ENCODE results near the gene PIK3C2B.

PIK3C2B gene

DNA sequence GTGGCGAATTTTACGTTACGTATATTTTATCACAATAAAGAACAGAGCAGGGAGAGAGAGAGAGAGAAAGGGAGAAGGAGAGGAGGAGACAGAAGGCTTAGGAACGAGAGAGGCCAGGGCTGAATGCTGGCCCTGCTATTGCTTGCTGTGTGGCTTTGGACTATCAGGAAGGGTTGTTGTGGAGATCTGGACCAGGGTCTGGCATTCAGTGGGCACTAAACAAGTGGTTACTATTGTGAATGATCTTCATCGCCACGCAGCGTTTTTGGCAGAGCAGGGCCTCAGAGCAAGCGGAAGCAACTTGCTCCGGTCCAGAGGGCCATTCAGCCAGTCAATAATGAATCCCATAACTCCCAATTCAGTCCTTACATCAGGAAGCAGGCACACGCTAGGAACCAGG lies 26.4 kb downstream of the PIK3C2B start:
- Histone ChIP-seq H3F3A (ENCODE audit: low read depth) (no peaks in the 10 kb centered on the region), H3K4me3 (ENCODE audit: low read length, poor library complexity, severe bottlenecking) (no peak overlapping the region), H4K20me1 (ENCODE audit: insufficient read depth, low read length, poor library complexity, severe bottlenecking) (no peaks in the 10 kb centered on the region), H3K4me2 (ENCODE audit: low read depth, low read length, poor library complexity, severe bottlenecking) (no peak overlapping the region), H3K36me3 (ENCODE audit: insufficient read depth, low read length) (peaks cover 32% of the 10 kb centered on the region), H3K9me2 (replicated peaks; ENCODE audit: low read depth, low read length) (no peaks in the 10 kb centered on the region), H3K4me1 (ENCODE audit: insufficient read depth, low read length, poor library complexity, severe bottlenecking) (peaks cover 58% of the 10 kb centered on the region), H3K79me2 (ENCODE audit: insufficient read depth, low read length) (peaks cover 42% of the 10 kb centered on the region; the same call in 1 of the 2 replicates), H3K27me3 (ENCODE audit: insufficient read depth, low read length, poor library complexity, severe bottlenecking) (no peaks in the 10 kb centered on the region), H2AFZ (ENCODE audit: low read length) (no peak overlapping the region), H3K9me3 (ENCODE audit: insufficient read depth, low read depth, low read length) (no peaks in the 10 kb centered on the region), H3K9ac (ENCODE audit: low read depth, low read length, poor library complexity, severe bottlenecking) (no peak overlapping the region)
- TF ChIP-seq, protein P1, sequence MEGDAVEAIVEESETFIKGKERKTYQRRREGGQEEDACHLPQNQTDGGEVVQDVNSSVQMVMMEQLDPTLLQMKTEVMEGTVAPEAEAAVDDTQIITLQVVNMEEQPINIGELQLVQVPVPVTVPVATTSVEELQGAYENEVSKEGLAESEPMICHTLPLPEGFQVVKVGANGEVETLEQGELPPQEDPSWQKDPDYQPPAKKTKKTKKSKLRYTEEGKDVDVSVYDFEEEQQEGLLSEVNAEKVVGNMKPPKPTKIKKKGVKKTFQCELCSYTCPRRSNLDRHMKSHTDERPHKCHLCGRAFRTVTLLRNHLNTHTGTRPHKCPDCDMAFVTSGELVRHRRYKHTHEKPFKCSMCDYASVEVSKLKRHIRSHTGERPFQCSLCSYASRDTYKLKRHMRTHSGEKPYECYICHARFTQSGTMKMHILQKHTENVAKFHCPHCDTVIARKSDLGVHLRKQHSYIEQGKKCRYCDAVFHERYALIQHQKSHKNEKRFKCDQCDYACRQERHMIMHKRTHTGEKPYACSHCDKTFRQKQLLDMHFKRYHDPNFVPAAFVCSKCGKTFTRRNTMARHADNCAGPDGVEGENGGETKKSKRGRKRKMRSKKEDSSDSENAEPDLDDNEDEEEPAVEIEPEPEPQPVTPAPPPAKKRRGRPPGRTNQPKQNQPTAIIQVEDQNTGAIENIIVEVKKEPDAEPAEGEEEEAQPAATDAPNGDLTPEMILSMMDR (conservative IDR thresholded peaks at IDR 0.05; ENCODE audit: low read length): no peak
- no peak for TF ChIP-seq EZH2phosphoT487 (IDR thresholded peaks at IDR 0.05; ENCODE audit: borderline replicate concordance)

DNA sequence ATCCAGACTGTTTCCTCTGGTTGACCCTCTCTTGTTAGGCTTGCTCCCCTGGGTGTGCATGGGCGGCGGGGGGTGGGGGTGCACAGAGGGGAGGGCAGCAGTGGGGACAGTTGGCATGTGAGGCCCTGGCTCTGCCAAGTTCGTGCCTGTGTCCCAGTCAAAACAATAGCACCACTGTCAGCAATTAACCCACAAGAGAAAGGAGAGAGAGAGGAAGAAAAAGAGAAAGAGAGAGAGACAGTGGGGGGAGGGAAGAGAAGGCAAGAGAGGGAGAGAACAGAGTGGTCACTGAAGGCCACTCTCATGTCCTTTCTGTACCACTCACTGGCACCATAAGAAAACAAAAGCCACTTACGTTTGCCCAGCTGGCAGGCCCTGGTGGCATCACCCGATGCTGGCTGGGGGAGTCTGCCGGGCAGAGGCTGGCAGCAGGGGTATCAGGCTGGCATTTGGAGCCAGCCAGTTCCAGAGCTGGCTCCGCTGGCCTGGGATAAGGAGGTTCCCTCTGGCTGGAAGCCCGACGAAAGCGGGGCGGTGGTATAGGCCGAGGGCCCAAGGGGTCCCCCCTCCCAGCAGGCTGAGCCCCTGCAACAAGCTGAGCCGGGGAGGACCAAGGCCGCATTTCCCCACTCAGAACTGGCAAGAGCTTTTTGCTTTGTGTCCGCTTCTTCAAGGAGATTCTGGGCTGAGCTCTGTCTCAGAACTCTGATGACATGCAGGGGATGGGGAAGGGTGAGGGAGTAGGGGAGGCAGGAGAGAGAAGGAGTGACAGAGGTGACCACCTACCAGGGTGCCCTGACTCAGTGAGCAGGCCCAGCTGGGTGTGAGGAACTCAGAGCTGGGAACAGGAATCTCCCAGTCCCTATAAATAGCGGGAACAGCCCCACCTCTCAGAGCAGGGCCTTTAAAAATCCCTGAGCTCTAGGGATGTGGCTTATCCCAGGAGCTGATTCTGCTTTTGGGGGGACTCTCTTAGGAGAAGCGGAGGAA lies 27.9 kb downstream of the PIK3C2B start:
- Histone ChIP-seq H3K9me3 (ENCODE audit: insufficient read depth, low read depth, low read length) (no peaks in the 10 kb centered on the region), H3K27me3 (ENCODE audit: insufficient read depth, low read length, poor library complexity, severe bottlenecking) (no peaks in the 10 kb centered on the region), H4K20me1 (ENCODE audit: insufficient read depth, low read length, poor library complexity, severe bottlenecking) (no peaks in the 10 kb centered on the region), H3K36me3 (ENCODE audit: insufficient read depth, low read length) (peaks cover 32% of the 10 kb centered on the region), H3K9ac (ENCODE audit: low read depth, low read length, poor library complexity, severe bottlenecking) (peak overlapping the region; percentile 72), H3F3A (ENCODE audit: low read depth) (peaks cover 8% of the 10 kb centered on the region), H3K4me2 (ENCODE audit: low read depth, low read length, poor library complexity, severe bottlenecking) (peak overlapping the region; percentile 46), H3K4me1 (ENCODE audit: insufficient read depth, low read length, poor library complexity, severe bottlenecking) (peaks cover 72% of the 10 kb centered on the region), H2AFZ (ENCODE audit: low read length) (no peak overlapping the region), H3K4me3 (ENCODE audit: low read length, poor library complexity, severe bottlenecking) (peak overlapping the region; percentile 4), H3K9me2 (replicated peaks; ENCODE audit: low read depth, low read length) (no peaks in the 10 kb centered on the region), H3K79me2 (ENCODE audit: insufficient read depth, low read length) (peaks cover 36% of the 10 kb centered on the region; the same call in 1 of the 2 replicates)
- TF ChIP-seq EZH2phosphoT487 (IDR thresholded peaks at IDR 0.05; ENCODE audit: borderline replicate concordance): no peak

DNA sequence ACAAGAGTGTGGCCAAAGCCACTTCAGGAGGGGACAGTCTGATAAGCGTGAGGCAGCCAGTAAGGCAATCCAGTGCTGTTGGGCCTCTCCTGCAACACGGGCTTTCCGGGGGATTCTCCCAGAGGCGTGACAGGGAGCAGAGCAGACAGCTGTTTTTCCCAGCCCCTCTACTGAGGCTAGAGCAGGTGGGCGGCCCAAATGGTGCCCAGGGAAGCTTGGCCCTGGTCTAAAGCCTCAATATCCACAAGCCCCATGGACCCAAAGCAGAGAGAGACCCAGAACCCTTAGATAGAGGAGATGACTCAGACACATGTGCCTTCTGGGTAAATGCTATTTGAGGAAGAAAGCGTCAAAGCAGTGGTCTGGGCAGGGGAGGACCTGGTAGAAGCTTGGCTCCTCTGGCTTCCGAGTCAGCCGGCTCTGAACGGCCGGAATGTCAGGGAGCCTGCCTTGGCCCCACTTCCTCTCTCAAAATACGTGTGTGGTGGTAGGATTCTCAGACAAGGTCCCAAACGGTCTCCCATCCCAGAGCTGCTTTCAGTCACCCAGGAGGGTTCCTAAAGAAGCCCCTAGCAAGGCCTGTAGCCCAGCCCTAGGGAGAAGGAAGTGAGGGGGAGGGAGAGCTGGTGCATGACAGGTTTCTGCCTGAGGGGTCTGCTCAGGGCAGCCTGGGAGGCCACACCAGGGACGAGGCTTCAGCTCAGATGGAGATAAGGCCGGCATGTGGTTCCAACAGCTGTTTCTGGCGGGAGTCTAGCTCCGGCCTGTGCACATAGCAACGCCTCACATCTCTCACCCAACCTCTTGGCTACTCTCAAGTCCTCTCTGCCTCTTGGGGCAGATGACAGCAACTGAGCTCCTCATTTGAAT lies 28.8 kb downstream of the PIK3C2B start:
- Histone ChIP-seq H3F3A (ENCODE audit: low read depth) (peaks cover 13% of the 10 kb centered on the region), H3K79me2 (ENCODE audit: insufficient read depth, low read length) (peaks cover 35% of the 10 kb centered on the region; the same call in 1 of the 2 replicates), H3K9ac (ENCODE audit: low read depth, low read length, poor library complexity, severe bottlenecking) (peak overlapping the region; percentile 72), H2AFZ (ENCODE audit: low read length) (no peak overlapping the region), H3K4me1 (ENCODE audit: insufficient read depth, low read length, poor library complexity, severe bottlenecking) (peaks cover 79% of the 10 kb centered on the region), H3K36me3 (ENCODE audit: insufficient read depth, low read length) (peaks cover 32% of the 10 kb centered on the region), H3K9me3 (ENCODE audit: insufficient read depth, low read depth, low read length) (no peaks in the 10 kb centered on the region), H3K27me3 (ENCODE audit: insufficient read depth, low read length, poor library complexity, severe bottlenecking) (no peaks in the 10 kb centered on the region), H3K4me3 (ENCODE audit: low read length, poor library complexity, severe bottlenecking) (peak overlapping the region; percentile 4), H3K4me2 (ENCODE audit: low read depth, low read length, poor library complexity, severe bottlenecking) (peak overlapping the region; percentile 46), H3K9me2 (replicated peaks; ENCODE audit: low read depth, low read length) (no peaks in the 10 kb centered on the region), H4K20me1 (ENCODE audit: insufficient read depth, low read length, poor library complexity, severe bottlenecking) (no peaks in the 10 kb centered on the region)
- TF ChIP-seq, protein P1 (conservative IDR thresholded peaks at IDR 0.05; ENCODE audit: low read length): no peak
- TF ChIP-seq EZH2phosphoT487 (IDR thresholded peaks at IDR 0.05; ENCODE audit: borderline replicate concordance): no peak
